ENCODE measurements around the gene TSC2. TPM values are rescaled to one million over a fixed set of nuclear protein-coding genes. Genes with fewer than 3 reads are reported as not detected.

TSC2 gene
- total RNA-seq, 2 experiments from 2014 or later, result 101 to 115 TPM

- Mint-ChIP-seq H3K27me3 (no peaks in the 10 kb centered on the region), H3K4me3 (no peak overlapping the region), H3K9me3 (ENCODE audit: low read depth) (no peaks in the 10 kb centered on the region), H3K27ac (no peak overlapping the region), H3K4me1 (peaks cover 6% of the 10 kb centered on the region), H3K36me3 (peaks cover 11% of the 10 kb centered on the region)
- no peak for ATAC-seq
- CTCF ChIA-PET, result interaction anchor here (1.0 kb wide), 1 partner anchor 13 kb away, joined by 3 read pairs; the partner anchor contains the start of genes NTHL1 and TSC2
- DNase-seq, result no peak
Observed at GRCh38 chr16:2061526-2061925, 13.7 kb downstream of the TSC2 start.

- DNase-seq, result no peak
- CTCF ChIA-PET, result no interaction called here
- H3K36me3 Mint-ChIP-seq, result peaks cover 15% of the 10 kb centered on the region
Observed at GRCh38 chr16:2062801-2063200, 15.0 kb downstream of the TSC2 start.

GRCh38 chr16:2063861-2064260 is 16.1 kb downstream of the TSC2 start:
- H3K4me3 Mint-ChIP-seq, result no peak overlapping the region
- ATAC-seq, result no peak
- peaks cover 20% of the 10 kb centered on the region for H3K36me3 Mint-ChIP-seq
- peaks cover 6% of the 10 kb centered on the region for H3K4me1 Mint-ChIP-seq
- no peak for DNase-seq
- H3K27me3 Mint-ChIP-seq, result no peaks in the 10 kb centered on the region
- H3K27ac Mint-ChIP-seq, result no peak overlapping the region
- no peaks in the 10 kb centered on the region for H3K9me3 Mint-ChIP-seq (ENCODE audit: low read depth)
- CTCF ChIA-PET, result no interaction called here

More at GRCh38 chr16:2062801-2063200, 15.0 kb downstream of the TSC2 start:
- Mint-ChIP-seq H3K27ac (no peak overlapping the region), H3K4me3 (no peak overlapping the region), H3K27me3 (no peaks in the 10 kb centered on the region), H3K9me3 (ENCODE audit: low read depth) (no peaks in the 10 kb centered on the region), H3K4me1 (peaks cover 6% of the 10 kb centered on the region)
- no peak for ATAC-seq

GRCh38 chr16:2064368-2064945 is 16.7 kb downstream of the TSC2 start:
- Mint-ChIP-seq H3K4me3 (no peak overlapping the region), H3K27ac (no peak overlapping the region), H3K27me3 (no peaks in the 10 kb centered on the region), H3K9me3 (ENCODE audit: low read depth) (no peaks in the 10 kb centered on the region), H3K4me1 (peaks cover 6% of the 10 kb centered on the region), H3K36me3 (peaks cover 22% of the 10 kb centered on the region)
- DNase-seq (no peak), ATAC-seq (no peak)
- CTCF ChIA-PET, result interaction anchor here (0.8 kb wide), 1 partner anchor 17 kb away, joined by 3 read pairs; the partner anchor contains the start of genes NTHL1 and TSC2

GRCh38 chr16:2066139-2066538 is 18.4 kb downstream of the TSC2 start:
- Mint-ChIP-seq H3K4me1 (peaks cover 6% of the 10 kb centered on the region), H3K27ac (no peak overlapping the region), H3K4me3 (no peak overlapping the region), H3K27me3 (no peaks in the 10 kb centered on the region), H3K9me3 (ENCODE audit: low read depth) (no peaks in the 10 kb centered on the region), H3K36me3 (peaks cover 25% of the 10 kb centered on the region)
- no peak for ATAC-seq
- CTCF ChIA-PET, result no interaction called here
- no peak for DNase-seq

GRCh38 chr16:2070576-2071453 is 23.0 kb downstream of the TSC2 start:
- H3K27me3 Mint-ChIP-seq, result no peaks in the 10 kb centered on the region
- H3K27ac Mint-ChIP-seq, result no peak overlapping the region
- DNase-seq (no peak), ATAC-seq (no peak)
- H3K4me1 Mint-ChIP-seq, result peaks cover under 1% of the 10 kb centered on the region
- no peak overlapping the region for H3K4me3 Mint-ChIP-seq
- H3K9me3 Mint-ChIP-seq (ENCODE audit: low read depth), result no peaks in the 10 kb centered on the region
- CTCF ChIA-PET, result interaction anchor here (0.6 kb wide), 1 partner anchor 40 kb away, joined by 4 read pairs; no protein-coding TSS in a partner anchor
- peaks cover 20% of the 10 kb centered on the region for H3K36me3 Mint-ChIP-seq

GRCh38 chr16:2071454-2072202 is 23.8 kb downstream of the TSC2 start:
- Mint-ChIP-seq H3K4me3 (no peak overlapping the region), H3K4me1 (no peaks in the 10 kb centered on the region), H3K36me3 (peaks cover 14% of the 10 kb centered on the region), H3K27ac (no peak overlapping the region), H3K9me3 (ENCODE audit: low read depth) (no peaks in the 10 kb centered on the region), H3K27me3 (no peaks in the 10 kb centered on the region)
- DNase-seq (no peak), ATAC-seq (no peak)
- CTCF ChIA-PET, result interaction anchor here (0.6 kb wide), 1 partner anchor 41 kb away, joined by 4 read pairs; no protein-coding TSS in a partner anchor

- Mint-ChIP-seq H3K4me3 (no peak overlapping the region), H3K27ac (no peak overlapping the region), H3K9me3 (ENCODE audit: low read depth) (no peaks in the 10 kb centered on the region), H3K4me1 (no peaks in the 10 kb centered on the region), H3K27me3 (no peaks in the 10 kb centered on the region), H3K36me3 (peaks cover 9% of the 10 kb centered on the region)
- CTCF ChIA-PET, result interaction anchor here (1.2 kb wide), 1 partner anchor 428 kb away, joined by 3 read pairs; no protein-coding TSS in a partner anchor
- DNase-seq (no peak), ATAC-seq (no peak)
Observed at GRCh38 chr16:2072926-2073325, 25.1 kb downstream of the TSC2 start.

GRCh38 chr16:2074071-2074470 is 26.3 kb downstream of the TSC2 start:
- Mint-ChIP-seq H3K4me1 (no peaks in the 10 kb centered on the region), H3K4me3 (no peak overlapping the region), H3K9me3 (ENCODE audit: low read depth) (no peaks in the 10 kb centered on the region), H3K27me3 (no peaks in the 10 kb centered on the region), H3K27ac (no peak overlapping the region), H3K36me3 (peaks cover 4% of the 10 kb centered on the region)
- no peak for DNase-seq
- CTCF ChIA-PET, result interaction anchor here (1.2 kb wide), 1 partner anchor 427 kb away, joined by 3 read pairs; no protein-coding TSS in a partner anchor
- no peak for ATAC-seq

GRCh38 chr16:2075631-2076030 is 27.8 kb downstream of the TSC2 start:
- CTCF ChIA-PET, result interaction anchor here (1.0 kb wide), 1 partner anchor 65 kb away, joined by 5 read pairs; no protein-coding TSS in a partner anchor
- H3K4me1 Mint-ChIP-seq, result no peaks in the 10 kb centered on the region

GRCh38 chr16:2076072-2076865 is 28.5 kb downstream of the TSC2 start:
- no peak overlapping the region for H3K4me3 Mint-ChIP-seq
- ATAC-seq (no peak), DNase-seq (no peak)
- H3K27me3 Mint-ChIP-seq, result no peaks in the 10 kb centered on the region
- CTCF ChIA-PET, result interaction anchor here (1.0 kb wide), 1 partner anchor 64 kb away, joined by 5 read pairs; no protein-coding TSS in a partner anchor
- H3K36me3 Mint-ChIP-seq, result no peaks in the 10 kb centered on the region
- H3K27ac Mint-ChIP-seq, result no peak overlapping the region
- H3K9me3 Mint-ChIP-seq (ENCODE audit: low read depth), result no peaks in the 10 kb centered on the region
- no peaks in the 10 kb centered on the region for H3K4me1 Mint-ChIP-seq

More at GRCh38 chr16:2075631-2076030, 27.8 kb downstream of the TSC2 start:
- Mint-ChIP-seq H3K27ac (no peak overlapping the region), H3K4me3 (no peak overlapping the region), H3K27me3 (no peaks in the 10 kb centered on the region), H3K9me3 (ENCODE audit: low read depth) (no peaks in the 10 kb centered on the region), H3K36me3 (no peaks in the 10 kb centered on the region)
- no peak for DNase-seq
- ATAC-seq, result no peak

GRCh38 chr16:2077016-2077415 is 29.2 kb downstream of the TSC2 start:
- no peaks in the 10 kb centered on the region for H3K9me3 Mint-ChIP-seq (ENCODE audit: low read depth)
- H3K4me3 Mint-ChIP-seq, result no peak overlapping the region
- no peak overlapping the region for H3K27ac Mint-ChIP-seq
- no peak for ATAC-seq
- CTCF ChIA-PET, result no interaction called here
- H3K27me3 Mint-ChIP-seq, result no peaks in the 10 kb centered on the region
- no peak for DNase-seq
- H3K36me3 Mint-ChIP-seq, result no peaks in the 10 kb centered on the region
- H3K4me1 Mint-ChIP-seq, result no peaks in the 10 kb centered on the region

All from activated CD8-positive, alpha-beta memory T cell treated with anti-CD3 and anti-CD28 coated beads, Interleukin-2, amount 10 ng/mL, durations not matched to agents 7 days and 5 days (primary cell).